OCI-LY3 (cell line): ENCODE results near the gene ZNF579.
A peak's percentile ranks its signal among the peaks of the same experiment; 100 is the strongest.
"Not testable (repeated sequence)": the region's sequence is repeated elsewhere in the genome, so short reads cannot be mapped to it uniquely, and the experiment has no call there.

Source experiments
- H2AFZ ChIP-seq: fragments of 200-600, 300-600 bp; shearing (Covaris generic); 2 replicates; pipeline ENCODE4 v1.6.0; 2014; ENCODE audit warnings: antibody characterized with exemption, low read depth, low read length
- H3K27ac ChIP-seq: fragments of 200-600, 300-600 bp; sonication (generic); 2 replicates; pipeline ENCODE4 v1.5.1; 2014; ENCODE audit warnings: mild to moderate bottlenecking, low read length, moderate library complexity, mixed read lengths
- H3K27me3 ChIP-seq: fragments of 200-600, 300-600 bp; sonication (generic); 2 replicates; pipeline ENCODE4 v1.6.1; 2014; ENCODE audit warnings: low read depth, low read length, mixed read lengths
- H3K36me3 ChIP-seq: fragments of 200-600, 300-600 bp; sonication (generic); replicated peaks from 2 replicates; pipeline ENCODE3; 2014; ENCODE audit warnings: low read depth, low read length, mixed read lengths
- H3K4me1 ChIP-seq: fragments of 300-600, 200-600 bp; sonication (generic); 2 replicates; pipeline ENCODE4 v1.6.1; 2014; ENCODE audit warnings: low read length, mixed read lengths
- H3K4me2 ChIP-seq: fragments of 200-600, 300-600 bp; sonication (generic); 2 replicates; pipeline ENCODE4 v1.6.1; 2014; ENCODE audit warnings: low read length, mixed read lengths
- H3K4me3 ChIP-seq: fragments of 300-600, 200-600 bp; sonication (generic); 2 replicates; pipeline ENCODE4 v1.5.1; 2014; ENCODE audit warnings: antibody characterized with exemption, mild to moderate bottlenecking, low read length, moderate library complexity
- H3K79me2 ChIP-seq: fragments of 300-600, 200-600 bp; shearing (Covaris generic); 2 replicates; pipeline ENCODE4 v1.6.1; 2014; ENCODE audit warnings: mild to moderate bottlenecking, low read length, mixed read lengths
- H3K9ac ChIP-seq: fragments of 300-600, 200-600 bp; shearing (Covaris generic); 2 replicates; pipeline ENCODE4 v1.6.0; 2014; ENCODE audit warnings: mild to moderate bottlenecking, low read length, moderate library complexity
- H3K9me3 ChIP-seq: fragments of 200-600, 300-600 bp; shearing (Covaris generic); 2 replicates; pipeline ENCODE4 v1.6.1; 2014; ENCODE audit warnings: low read length, mixed read lengths; ENCODE audit not compliant: insufficient read depth
- H4K20me1 ChIP-seq: fragments of 200-600, 300-600 bp; sonication (generic); 2 replicates; pipeline ENCODE4 v1.6.1; 2016; ENCODE audit warnings: low read length, mixed read lengths; ENCODE audit not compliant: insufficient read depth
- CTCF ChIP-seq: fragments of 200-600, 300-600 bp; sonication (generic); IDR thresholded peaks from 2 replicates; pipeline ENCODE4 v1.5.1; 2014; ENCODE audit warnings: antibody characterized with exemption, low read length, low read depth
- EZH2phosphoT487 ChIP-seq: fragments of 200-600 bp; shearing (Covaris generic); IDR thresholded peaks from 2 replicates; pipeline ENCODE4 v1.6.1; 2018; ENCODE audit warnings: antibody characterized with exemption, mixed run types, low read depth

The ZNF579 gene

GRCh38 chr19:55578761-55579747 lies 1.6 kb downstream of the ZNF579 start:
- H4K20me1 ChIP-seq = no peaks in the 10 kb centered on the region
- H3K4me1 ChIP-seq = peaks cover 14% of the 10 kb centered on the region
- peak overlapping the region; percentile 95 for H3K4me2 ChIP-seq
- peak overlapping the region; percentile 88 for H3K4me3 ChIP-seq
- peaks cover 22% of the 10 kb centered on the region for H3K36me3 ChIP-seq
- TF ChIP-seq EZH2phosphoT487 = no peak
- TF ChIP-seq CTCF = no peak
- 0 out of 2 replicates have a peak overlapping the region, but pooled peaks have one; percentile 98 for H3K9ac ChIP-seq
- H2AFZ ChIP-seq = no peak overlapping the region
- H3K27me3 ChIP-seq = no peaks in the 10 kb centered on the region
- H3K79me2 ChIP-seq = peaks cover 27% of the 10 kb centered on the region
- H3K27ac ChIP-seq = no peak overlapping the region
- H3K9me3 ChIP-seq = no peaks in the 10 kb centered on the region

GRCh38 chr19:55578031-55578760 lies 2.5 kb downstream of the ZNF579 start:
- H2AFZ ChIP-seq = no peak overlapping the region
- peaks cover 14% of the 10 kb centered on the region for H3K4me1 ChIP-seq
- no peak overlapping the region for H3K4me3 ChIP-seq
- no peaks in the 10 kb centered on the region for H3K27me3 ChIP-seq
- peaks cover 22% of the 10 kb centered on the region for H3K36me3 ChIP-seq
- H4K20me1 ChIP-seq = no peaks in the 10 kb centered on the region
- TF ChIP-seq CTCF = no peak
- TF ChIP-seq EZH2phosphoT487 = no peak
- H3K27ac ChIP-seq = no peak overlapping the region
- no peak overlapping the region for H3K4me2 ChIP-seq
- H3K79me2 ChIP-seq = peaks cover 27% of the 10 kb centered on the region
- no peaks in the 10 kb centered on the region for H3K9me3 ChIP-seq
- no peak overlapping the region for H3K9ac ChIP-seq

- H4K20me1 ChIP-seq = no peaks in the 10 kb centered on the region
- H2AFZ ChIP-seq = no peak overlapping the region
- no peaks in the 10 kb centered on the region for H3K27me3 ChIP-seq
- TF ChIP-seq EZH2phosphoT487 = no peak
- TF ChIP-seq CTCF = no peak
- H3K9ac ChIP-seq = no peak overlapping the region
- H3K9me3 ChIP-seq = no peaks in the 10 kb centered on the region
- H3K27ac ChIP-seq = no peak overlapping the region
- peaks cover 22% of the 10 kb centered on the region for H3K36me3 ChIP-seq
- H3K4me2 ChIP-seq = no peak overlapping the region
- H3K79me2 ChIP-seq = peaks cover 27% of the 10 kb centered on the region
- peaks cover 12% of the 10 kb centered on the region for H3K4me1 ChIP-seq
- no peak overlapping the region for H3K4me3 ChIP-seq
Observed at GRCh38 chr19:55576746-55577145, 3.9 kb downstream of the ZNF579 start.

GRCh38 chr19:55573929-55574328 lies 6.7 kb downstream of the ZNF579 start:
- H3K27ac ChIP-seq, H3K4me2 ChIP-seq, H3K4me1 ChIP-seq, H3K27me3 ChIP-seq, H3K79me2 ChIP-seq, H3K4me3 ChIP-seq, H3K9me3 ChIP-seq, H2AFZ ChIP-seq, H4K20me1 ChIP-seq, H3K9ac ChIP-seq: not testable (repeated sequence)
- peaks cover 22% of the 10 kb centered on the region for H3K36me3 ChIP-seq

GRCh38 chr19:55569477-55569876 lies 11.2 kb downstream of the ZNF579 start:
- H3K27ac ChIP-seq, H4K20me1 ChIP-seq, H3K4me3 ChIP-seq, H3K4me1 ChIP-seq, H3K9ac ChIP-seq, H3K79me2 ChIP-seq, H2AFZ ChIP-seq, H3K4me2 ChIP-seq, H3K27me3 ChIP-seq, H3K9me3 ChIP-seq, H3K36me3 ChIP-seq: not testable (repeated sequence)
